Stimulated activated CD4-positive, alpha-beta T cell treated with anti-CD3 and anti-CD28 coated beads, TNF-alpha, amount 100 ng/mL, for 1 hour (primary cell): ENCODE results near the gene SSBP4.
"Not testable (repeated sequence)": the region's sequence is repeated elsewhere in the genome, so short reads cannot be mapped to it uniquely, and the experiment has no call there.

Experiments used
- DNase-seq, 3 donors: peaks; one replicate each; pipeline ENCODE4 v3.0.0-alpha.2; 2020; ENCODE audit warnings: low read depth in 3 of 3, low spot score in 1 of 3

Gene SSBP4

GRCh38 chr19:18392926-18393325 is 26.3 kb upstream of the SSBP4 start:
- no peak for DNase-seq

DNA sequence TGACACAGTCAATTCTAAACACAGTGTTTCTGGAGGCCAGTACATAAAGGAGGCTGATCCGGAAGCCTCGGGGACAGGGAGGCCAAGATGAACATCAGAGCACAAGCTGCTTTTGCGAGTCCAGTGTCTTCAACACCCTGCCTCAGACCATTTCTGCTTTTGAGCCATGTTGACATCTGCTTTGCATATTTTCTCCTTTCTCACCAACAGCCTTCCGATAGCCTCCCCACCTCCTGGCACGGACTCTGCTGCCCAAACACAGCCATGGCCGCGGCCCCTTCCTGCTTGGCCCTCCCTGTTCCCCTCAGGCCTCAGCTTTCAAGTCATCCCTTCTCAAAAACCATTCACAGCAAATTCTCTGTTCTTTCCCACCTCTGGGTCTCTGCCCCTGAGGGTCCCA is 25.4 kb upstream of the SSBP4 start:
- DNase-seq = no peak

GRCh38 chr19:18396471-18397241 is 22.5 kb upstream of the SSBP4 start:
- no peak for DNase-seq

DNA sequence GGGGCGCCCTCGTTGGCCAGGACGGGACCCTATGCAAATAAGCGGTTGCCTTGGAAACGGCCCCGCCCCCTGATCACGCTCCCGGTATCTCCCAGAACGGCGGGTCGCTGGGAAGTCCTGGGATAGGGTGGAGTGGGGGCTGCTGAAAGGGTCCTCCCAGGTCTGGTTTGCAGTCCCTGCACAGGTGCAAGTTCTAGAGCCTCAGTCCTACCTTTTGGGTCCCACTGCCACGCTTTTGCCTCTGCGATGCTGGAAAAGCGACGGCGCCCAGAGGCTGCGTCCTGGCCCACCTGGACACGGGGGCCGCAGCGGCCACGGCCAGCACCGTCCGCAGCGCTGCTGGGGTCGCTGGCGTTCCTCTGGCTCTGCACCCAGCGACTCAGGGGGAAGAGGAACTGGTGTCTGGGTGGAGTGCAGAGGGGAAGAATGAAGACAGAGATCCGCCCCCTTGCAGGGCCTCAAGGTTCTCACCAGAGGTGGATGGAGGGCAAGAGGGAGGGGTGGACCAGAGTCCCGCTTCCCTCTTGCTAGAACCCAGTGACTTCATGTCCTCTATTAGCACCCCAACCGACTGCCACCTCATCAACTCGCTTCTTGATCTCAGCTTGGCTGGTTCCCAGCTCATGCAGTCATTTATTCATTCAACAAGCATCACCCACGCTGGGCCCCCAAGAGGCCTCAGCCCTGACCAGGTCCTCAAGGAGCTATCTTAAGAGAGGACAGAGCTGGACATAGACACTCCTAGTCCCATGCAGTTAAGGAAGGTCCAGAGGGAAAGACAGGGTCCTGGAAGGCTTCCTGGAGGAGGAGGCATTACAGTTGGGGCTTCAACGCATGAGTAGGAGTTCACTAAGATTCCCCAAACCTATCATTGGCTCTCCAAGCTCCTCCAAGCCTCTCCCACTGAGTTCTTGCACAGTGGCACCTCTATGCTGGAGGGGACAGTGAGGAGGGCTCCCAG is 21.7 kb upstream of the SSBP4 start, which contains the start of gene LRRC25:
Gene LRRC25 (minus strand): TSS at position 381 of the 961 bp plus-strand sequence. CDS start 659 bp downstream, outside the sequence.
- DNase-seq = no peak

DNA sequence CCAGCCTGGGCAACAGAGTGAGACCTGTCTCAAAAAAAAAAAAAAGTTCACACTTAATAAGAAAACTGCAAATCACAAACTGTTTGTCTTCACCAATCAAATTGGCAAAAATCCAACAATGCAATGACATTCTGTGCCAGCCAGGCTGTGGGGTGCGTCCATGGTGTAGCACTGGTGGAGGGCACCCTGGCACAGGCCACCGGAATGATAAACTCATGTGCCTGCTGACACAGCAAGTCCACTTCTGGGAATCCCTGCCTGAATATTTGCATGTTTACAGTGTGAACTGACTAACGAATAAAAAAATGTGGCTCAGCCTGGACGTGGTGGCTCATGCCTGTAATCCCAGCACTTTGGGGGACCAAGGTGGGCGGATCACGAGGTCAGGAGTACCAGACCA is 20.2 kb upstream of the SSBP4 start:
- no peak for DNase-seq

DNA sequence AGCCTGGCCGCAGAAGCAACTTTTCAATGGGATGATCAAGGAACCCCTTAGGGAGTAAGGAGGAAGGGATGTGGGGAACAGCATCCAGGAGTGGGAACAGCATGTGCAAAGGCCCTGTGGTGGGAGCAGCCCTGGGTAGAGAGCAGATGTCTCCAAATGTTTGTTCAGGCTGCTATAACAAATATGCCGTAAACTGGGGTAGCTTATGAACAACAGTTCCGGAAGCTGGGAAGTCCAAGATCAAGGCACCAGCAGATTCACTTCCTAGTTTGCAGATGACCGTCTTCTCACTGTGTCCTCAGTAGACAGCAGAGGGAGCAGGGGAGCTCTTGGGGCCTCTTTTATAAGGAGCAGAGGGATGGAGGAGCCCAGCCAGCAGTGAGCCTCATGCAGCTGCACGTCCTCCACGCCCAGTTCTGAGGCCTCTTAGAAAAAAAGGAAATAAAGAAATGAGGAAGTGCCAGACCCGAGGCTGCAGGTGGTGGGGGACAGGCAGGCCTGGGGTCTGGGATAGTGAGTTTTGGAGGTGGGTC is 17.6 kb upstream of the SSBP4 start:
- DNase-seq = no peak

DNA sequence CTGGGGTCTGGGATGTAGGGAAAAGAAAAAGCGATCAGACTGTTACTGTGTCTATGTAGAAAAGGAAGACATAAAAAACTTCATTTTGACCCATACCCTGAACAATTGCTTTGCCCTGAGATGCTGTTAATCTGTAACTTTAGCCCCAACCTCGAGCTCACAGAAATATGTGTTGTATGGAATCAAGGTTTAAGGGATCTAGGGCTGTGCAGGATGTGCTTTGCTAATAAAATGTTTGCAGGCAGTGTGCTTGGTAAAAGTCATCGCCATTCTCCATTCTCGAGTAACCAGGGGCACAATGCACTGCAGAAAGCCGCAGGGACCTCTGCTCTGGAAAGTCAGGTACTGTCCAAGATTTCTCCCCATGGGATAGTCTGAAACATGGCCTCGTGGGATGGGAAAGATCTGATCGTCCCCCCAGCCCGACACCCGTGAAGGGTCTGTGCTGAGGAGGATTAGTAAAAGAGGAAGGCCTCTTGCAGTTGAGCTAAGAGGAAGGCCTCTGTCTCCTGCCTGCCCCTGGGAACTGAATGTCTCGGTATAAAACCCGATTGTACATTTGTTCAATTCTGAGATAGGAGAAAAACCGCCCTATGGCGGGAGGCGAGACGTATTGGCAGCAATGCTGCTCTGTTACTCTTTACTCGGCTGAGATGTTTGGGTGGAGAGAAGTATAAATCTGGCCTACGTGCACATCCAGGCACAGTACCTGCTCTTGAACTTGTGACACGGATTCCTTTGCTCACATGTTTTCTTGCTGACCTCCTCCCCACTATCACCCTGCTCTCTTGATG is 16.5 kb upstream of the SSBP4 start:
- not testable (repeated sequence) for DNase-seq

DNA sequence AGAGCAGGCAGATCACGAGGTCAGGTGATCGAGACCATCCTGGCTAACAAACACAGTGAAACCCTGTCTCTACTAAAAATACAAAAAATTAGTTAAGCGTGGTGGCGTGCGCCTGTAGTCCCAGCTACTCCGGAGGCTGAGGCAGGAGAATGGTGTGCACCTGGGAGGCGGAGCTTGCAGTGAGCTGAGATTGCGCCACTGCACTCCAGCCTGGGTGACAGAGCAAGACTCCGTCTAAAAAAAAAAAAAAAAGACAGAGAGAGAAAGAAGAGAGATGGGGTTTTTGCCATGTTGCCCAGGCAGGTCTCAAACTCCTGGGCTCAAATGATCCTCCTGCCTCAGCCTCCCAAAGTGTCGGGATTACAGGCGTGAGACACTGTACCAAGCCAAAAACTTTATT is 13.4 kb upstream of the SSBP4 start:
- DNase-seq = not testable (repeated sequence)

DNA sequence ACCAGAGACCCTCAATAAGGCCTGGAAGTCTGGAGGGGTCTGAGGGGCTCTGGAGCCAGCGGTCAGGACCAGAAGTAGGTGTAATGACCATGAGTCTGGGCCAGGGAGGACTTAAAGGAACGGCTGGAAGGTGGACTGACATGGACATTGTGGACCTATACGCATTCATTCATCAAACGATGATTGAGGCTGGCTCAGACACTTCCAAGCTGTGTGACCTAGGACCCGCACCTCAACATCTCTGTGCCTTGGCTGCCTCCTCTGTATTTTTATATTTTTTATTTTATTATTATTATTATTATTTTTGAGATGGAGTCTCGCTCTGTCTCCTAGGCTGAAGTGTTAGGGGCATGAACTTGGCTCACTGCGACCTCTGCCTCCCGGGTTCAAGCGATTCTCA is 12.4 kb upstream of the SSBP4 start:
- no peak for DNase-seq

DNA sequence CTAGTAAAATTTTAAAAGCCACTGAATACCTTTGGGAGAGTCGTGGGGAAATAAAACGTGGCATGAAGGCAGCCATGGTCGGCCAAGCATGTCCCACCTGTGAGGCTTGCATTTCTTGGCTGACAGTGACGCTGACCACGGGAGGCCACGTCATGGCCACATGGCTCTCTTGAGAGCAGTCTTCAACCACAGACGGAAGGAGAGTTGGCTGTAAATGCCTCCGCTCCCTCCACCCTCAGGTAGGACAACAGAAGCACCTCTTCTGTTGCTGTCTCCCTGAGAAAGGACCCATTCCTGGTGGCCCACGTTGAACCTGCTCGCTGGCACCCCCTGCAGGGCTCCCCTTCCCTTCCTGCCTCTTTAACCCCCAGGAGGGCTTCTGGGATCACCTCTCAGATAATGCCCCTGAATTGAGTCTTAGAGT is 11.1 kb upstream of the SSBP4 start:
- no peak for DNase-seq

- no peak for DNase-seq
Observed at GRCh38 chr19:18412610-18413239, 6.5 kb upstream of the SSBP4 start.

GRCh38 chr19:18414504-18415177 is 4.6 kb upstream of the SSBP4 start:
- no peak for DNase-seq

GRCh38 chr19:18415178-18415867 is 3.9 kb upstream of the SSBP4 start:
- no peak for DNase-seq

DNA sequence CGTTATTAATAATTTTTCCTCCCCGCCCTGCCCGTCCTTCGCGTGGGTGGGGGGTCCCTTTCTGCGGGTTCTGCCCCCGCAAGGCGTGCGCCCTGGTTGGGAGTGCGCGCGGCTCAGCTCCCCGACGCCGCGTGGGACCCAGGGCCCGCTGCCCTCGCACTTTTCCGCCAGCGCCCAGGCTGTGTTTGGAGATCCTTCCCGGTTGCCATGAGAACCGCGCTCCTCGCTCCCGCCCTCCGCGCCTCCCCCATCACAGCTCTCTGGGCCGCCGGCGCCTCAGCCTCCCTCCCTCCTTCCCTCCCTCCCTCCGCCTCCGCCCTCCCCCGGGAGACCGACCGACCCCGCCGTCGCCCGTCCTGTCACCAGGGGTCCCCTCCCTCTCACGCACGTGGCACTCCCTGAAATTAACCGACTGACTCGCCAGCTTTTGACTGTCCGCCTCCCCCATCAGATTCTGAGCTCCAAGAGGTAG is 2.4 kb upstream of the SSBP4 start:
- DNase-seq = no peak

- no peak for DNase-seq
Observed at GRCh38 chr19:18417250-18418028, 1.8 kb upstream of the SSBP4 start.

- no peak for DNase-seq
Observed at GRCh38 chr19:18418029-18418482, 1.1 kb upstream of the SSBP4 start.

DNA sequence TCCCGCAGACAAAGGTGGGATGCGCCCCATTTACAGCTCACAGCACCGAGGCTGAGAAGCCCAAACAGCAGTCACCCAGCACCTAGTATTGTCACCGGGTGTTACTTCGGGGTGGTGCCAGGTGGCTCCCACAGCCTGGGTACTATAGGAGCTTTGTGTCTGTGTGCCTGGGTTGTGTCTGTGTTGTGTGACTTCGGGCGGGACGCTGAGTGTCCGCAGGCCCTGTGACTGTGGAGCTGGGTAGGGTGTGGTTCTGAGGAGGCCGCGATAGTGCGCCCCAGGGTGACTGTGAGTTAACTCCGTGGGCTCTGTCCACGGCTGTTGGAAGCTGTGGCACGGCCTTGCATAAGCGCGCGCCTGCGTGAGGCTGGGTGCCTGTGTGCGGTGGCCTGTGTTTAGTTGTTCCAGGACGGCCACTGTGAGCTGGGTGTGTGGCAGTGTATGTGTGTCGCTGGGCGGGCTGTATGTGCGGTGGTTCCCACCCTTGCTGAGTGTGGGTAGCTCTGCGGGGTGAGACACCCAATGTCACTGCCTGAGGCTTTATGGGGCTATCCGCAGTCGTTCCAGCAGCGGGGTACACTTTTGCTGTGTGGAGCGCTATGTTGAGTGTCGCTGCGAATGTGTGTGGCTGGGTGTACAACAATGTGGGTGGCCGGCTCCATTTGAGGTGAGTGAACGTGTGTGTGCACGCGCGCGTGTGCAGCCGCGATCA is 559 bp upstream of the SSBP4 start:
- no peak for DNase-seq
